Keratinocyte (primary cell): ENCODE data around the gene PLK1.

Experiments used
- CTCF ChIP-seq, 3 experiments: IDR thresholded peaks in 1 of 3; conservative IDR thresholded peaks in 1 of 3; optimal IDR thresholded peaks in 1 of 3; 2 replicates in 2 of 3; 3 replicates in 1 of 3; pipeline versions ENCODE3 to v1.5.1; 2011; ENCODE audit warnings: low read length in 3 of 3, mild to moderate bottlenecking in 3 of 3, moderate library complexity in 2 of 3, control low read depth in 1 of 3, inconsistent platforms in 1 of 3; ENCODE audit not compliant: insufficient read depth in 2 of 3; ENCODE audit errors: extremely low read depth in 1 of 3
- EZH2 ChIP-seq: IDR thresholded peaks from one replicate; pipeline ENCODE4 v1.6.1; 2012; ENCODE audit warnings: inconsistent platforms, mild to moderate bottlenecking, low read length, moderate library complexity

GRCh38 chr16:23724096-23724784 is 45.6 kb downstream of the PLK1 start:
- TF ChIP-seq EZH2: no peak
- TF ChIP-seq CTCF (optimal IDR thresholded peaks at IDR 0.05 in 1 of 3, IDR thresholded peaks at IDR 0.05 in 1 of 3, conservative IDR thresholded peaks at IDR 0.05 in 1 of 3; ENCODE audit: extremely low read depth in 1 of 3, insufficient read depth in 2 of 3, low read length in 3 of 3): no peak
